ENCODE results near the gene CMKLR1. TPM values are rescaled to one million over a fixed set of nuclear protein-coding genes. Genes with fewer than 3 reads are reported as not detected.

Gene CMKLR1
- total RNA-seq, 1 donor from 2014 or later, result 0.57 TPM

DNA sequence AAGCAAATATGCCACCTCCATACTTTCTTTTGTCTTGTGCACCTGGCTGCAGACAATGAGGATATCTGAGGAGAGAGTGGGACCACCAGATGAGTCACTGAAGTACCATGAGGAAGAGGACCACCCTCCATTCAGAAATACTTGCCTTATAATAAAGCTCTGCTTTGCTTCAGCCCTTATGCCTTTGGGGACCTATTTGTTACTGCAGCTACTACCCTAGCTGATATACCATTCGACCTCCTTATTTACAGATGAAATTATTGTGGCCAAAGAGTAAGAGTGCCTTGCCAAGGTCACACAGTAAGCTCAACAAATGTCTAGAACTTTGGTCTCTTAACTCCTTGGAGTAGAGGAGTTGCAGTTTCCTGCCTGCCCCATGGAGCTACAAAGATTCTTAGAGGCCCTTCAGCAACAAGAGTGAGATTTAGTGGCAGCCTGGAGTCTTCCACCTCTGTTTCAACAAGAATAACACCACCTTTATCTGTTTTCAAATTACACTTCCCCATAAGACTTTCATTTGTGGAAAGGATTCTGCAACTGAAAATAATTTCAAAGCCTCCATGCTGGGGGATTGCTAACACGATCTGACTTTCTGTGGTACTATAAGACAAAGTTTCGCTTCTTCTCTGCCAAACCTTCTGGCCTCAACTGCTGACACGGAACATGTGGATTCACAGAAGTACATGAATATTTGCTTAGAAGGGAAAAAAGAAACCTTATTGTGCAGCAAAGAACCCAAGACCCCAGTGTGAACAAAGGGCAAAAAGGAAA lies 3.6 kb downstream of the CMKLR1 start:
- Histone ChIP-seq H3K27ac (ENCODE audit: low read depth, low read length) (no peak overlapping the region), H3K36me3 (ENCODE audit: insufficient read depth, low read length) (no peaks in the 10 kb centered on the region), H3K79me2 (ENCODE audit: insufficient read depth, low read length) (no peaks in the 10 kb centered on the region), H3K27me3 (ENCODE audit: insufficient read depth, low read length) (no peaks in the 10 kb centered on the region), H4K20me1 (ENCODE audit: insufficient read depth, low read length) (no peaks in the 10 kb centered on the region), H3K4me1 (ENCODE audit: insufficient read depth, low read length) (no peaks in the 10 kb centered on the region), H2AFZ (ENCODE audit: low read depth, low read length) (no peak overlapping the region), H3K4me2 (ENCODE audit: low read length) (no peak overlapping the region), H3K9ac (ENCODE audit: low read length) (no peak overlapping the region), H3K4me3 (ENCODE audit: insufficient read depth, low read depth, low read length) (no peak overlapping the region), H3K9me3 (ENCODE audit: insufficient read depth, low read depth, low read length) (no peaks in the 10 kb centered on the region)
- peaks cover under 1% of the 10 kb centered on the region for H3K9me3 Mint-ChIP-seq (ENCODE audit: unreplicated experiment)
- TF ChIP-seq, protein P1, sequence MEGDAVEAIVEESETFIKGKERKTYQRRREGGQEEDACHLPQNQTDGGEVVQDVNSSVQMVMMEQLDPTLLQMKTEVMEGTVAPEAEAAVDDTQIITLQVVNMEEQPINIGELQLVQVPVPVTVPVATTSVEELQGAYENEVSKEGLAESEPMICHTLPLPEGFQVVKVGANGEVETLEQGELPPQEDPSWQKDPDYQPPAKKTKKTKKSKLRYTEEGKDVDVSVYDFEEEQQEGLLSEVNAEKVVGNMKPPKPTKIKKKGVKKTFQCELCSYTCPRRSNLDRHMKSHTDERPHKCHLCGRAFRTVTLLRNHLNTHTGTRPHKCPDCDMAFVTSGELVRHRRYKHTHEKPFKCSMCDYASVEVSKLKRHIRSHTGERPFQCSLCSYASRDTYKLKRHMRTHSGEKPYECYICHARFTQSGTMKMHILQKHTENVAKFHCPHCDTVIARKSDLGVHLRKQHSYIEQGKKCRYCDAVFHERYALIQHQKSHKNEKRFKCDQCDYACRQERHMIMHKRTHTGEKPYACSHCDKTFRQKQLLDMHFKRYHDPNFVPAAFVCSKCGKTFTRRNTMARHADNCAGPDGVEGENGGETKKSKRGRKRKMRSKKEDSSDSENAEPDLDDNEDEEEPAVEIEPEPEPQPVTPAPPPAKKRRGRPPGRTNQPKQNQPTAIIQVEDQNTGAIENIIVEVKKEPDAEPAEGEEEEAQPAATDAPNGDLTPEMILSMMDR (IDR thresholded peaks at IDR 0.05; ENCODE audit: insufficient read depth, low read depth, low read length), result no peak
- TF ChIP-seq EZH2 (IDR thresholded peaks at IDR 0.05; ENCODE audit: insufficient read depth, low read length), result no peak
- H3K4me1 Mint-ChIP-seq (ENCODE audit: low read depth, unreplicated experiment), result peaks cover 15% of the 10 kb centered on the region
- H3K36me3 Mint-ChIP-seq (ENCODE audit: low read depth, unreplicated experiment), result peaks cover 1% of the 10 kb centered on the region
- no peak overlapping the region for H3K27ac Mint-ChIP-seq (ENCODE audit: unreplicated experiment)
- no peak for FAIRE-seq
- no peak for DNase-seq (ENCODE audit: low read depth)
- H3K4me3 Mint-ChIP-seq (ENCODE audit: unreplicated experiment), result no peak overlapping the region
- H3K27me3 Mint-ChIP-seq (ENCODE audit: low read depth, unreplicated experiment), result peaks cover 20% of the 10 kb centered on the region

DNA sequence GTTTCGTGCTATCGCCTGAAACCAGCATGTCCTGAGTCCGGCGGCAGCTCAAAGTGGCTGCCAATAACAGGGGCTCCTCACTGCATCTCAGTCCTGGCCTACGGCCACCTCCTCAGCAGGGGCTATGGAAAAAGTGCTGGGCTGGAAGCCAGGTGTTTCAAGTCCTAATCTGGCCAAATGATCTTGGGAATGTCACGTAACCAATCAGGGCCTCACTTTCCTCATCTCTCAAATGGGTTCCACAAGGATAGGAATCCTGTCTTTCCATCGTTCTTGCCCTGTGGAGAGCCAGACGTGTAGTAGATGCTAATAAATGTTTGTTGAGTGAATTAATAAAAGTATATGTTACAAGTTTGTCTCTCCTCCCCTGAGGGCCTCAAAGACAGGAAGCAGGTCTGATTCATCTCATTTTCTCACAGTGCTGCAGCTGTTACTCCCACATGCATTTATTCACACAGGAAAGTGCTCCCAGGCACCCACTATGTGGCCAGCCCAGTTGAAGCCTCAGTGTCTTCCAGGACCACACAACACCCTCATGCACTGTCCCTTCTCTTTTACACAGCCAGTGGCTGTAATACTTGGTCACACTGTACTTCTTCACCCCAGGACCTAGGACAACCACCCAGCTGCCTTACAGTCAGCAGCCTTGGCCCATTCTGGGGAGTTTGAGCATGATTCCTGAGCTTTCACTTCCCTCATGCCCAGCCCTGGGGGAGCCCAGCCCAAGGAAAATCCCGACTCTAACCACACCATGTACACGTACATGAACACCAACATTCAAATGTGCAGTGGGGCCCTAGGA lies 5.0 kb downstream of the CMKLR1 start:
- FAIRE-seq (no peak), DNase-seq (ENCODE audit: low read depth) (peak; percentile 17)
- H3K36me3 ChIP-seq (ENCODE audit: insufficient read depth, low read length), result no peaks in the 10 kb centered on the region
- no peaks in the 10 kb centered on the region for H3K4me1 ChIP-seq (ENCODE audit: insufficient read depth, low read length)
- peaks cover 9% of the 10 kb centered on the region for H3K9me3 Mint-ChIP-seq (ENCODE audit: unreplicated experiment)
- no peak overlapping the region for H3K4me3 ChIP-seq (ENCODE audit: insufficient read depth, low read depth, low read length)
- H3K27ac Mint-ChIP-seq (ENCODE audit: unreplicated experiment), result peak overlapping the region; percentile 74
- H3K27ac ChIP-seq (ENCODE audit: low read depth, low read length), result no peak overlapping the region
- TF ChIP-seq EZH2 (IDR thresholded peaks at IDR 0.05; ENCODE audit: insufficient read depth, low read length), result no peak
- TF ChIP-seq, protein P1 (IDR thresholded peaks at IDR 0.05; ENCODE audit: insufficient read depth, low read depth, low read length), result no peak
- H3K9me3 ChIP-seq (ENCODE audit: insufficient read depth, low read depth, low read length), result peaks cover 3% of the 10 kb centered on the region
- peak overlapping the region; percentile 11 for H3K4me2 ChIP-seq (ENCODE audit: low read length)
- peaks cover 1% of the 10 kb centered on the region for H3K36me3 Mint-ChIP-seq (ENCODE audit: low read depth, unreplicated experiment)
- H3K4me3 Mint-ChIP-seq (ENCODE audit: unreplicated experiment), result peak overlapping the region; percentile 6
- peaks cover 19% of the 10 kb centered on the region for H3K27me3 Mint-ChIP-seq (ENCODE audit: low read depth, unreplicated experiment)
- no peak overlapping the region for H2AFZ ChIP-seq (ENCODE audit: low read depth, low read length)
- no peaks in the 10 kb centered on the region for H3K79me2 ChIP-seq (ENCODE audit: insufficient read depth, low read length)
- peaks cover 15% of the 10 kb centered on the region for H3K4me1 Mint-ChIP-seq (ENCODE audit: low read depth, unreplicated experiment)
- H3K27me3 ChIP-seq (ENCODE audit: insufficient read depth, low read length), result no peaks in the 10 kb centered on the region
- no peaks in the 10 kb centered on the region for H4K20me1 ChIP-seq (ENCODE audit: insufficient read depth, low read length)
- no peak overlapping the region for H3K9ac ChIP-seq (ENCODE audit: low read length)
